ENCODE measurements around the gene FRMD4A.
"Not testable (repeated sequence)": the region's sequence is repeated elsewhere in the genome, so short reads cannot be mapped to it uniquely, and the experiment has no call there.

The FRMD4A gene

DNA sequence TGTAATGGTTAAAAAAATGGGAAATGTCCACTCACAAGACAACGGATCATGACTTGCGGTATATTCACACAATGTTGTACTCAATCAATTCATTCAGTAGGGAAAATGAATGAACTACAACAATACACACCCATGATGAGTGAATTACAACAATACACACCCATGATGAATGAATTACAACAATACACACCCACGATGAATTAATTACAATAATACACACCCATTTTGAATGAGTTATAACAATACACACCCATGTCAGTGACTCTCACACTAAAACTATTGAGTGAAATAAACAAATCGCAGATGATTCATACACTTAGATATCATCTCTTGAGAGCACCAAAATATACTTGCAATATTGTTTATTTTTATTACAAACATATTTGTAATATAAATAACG, 174.6 kb downstream of the FRMD4A start:
- H3K4me1 Mint-ChIP-seq: no peaks in the 10 kb centered on the region
- DNase-seq: no peak

DNA sequence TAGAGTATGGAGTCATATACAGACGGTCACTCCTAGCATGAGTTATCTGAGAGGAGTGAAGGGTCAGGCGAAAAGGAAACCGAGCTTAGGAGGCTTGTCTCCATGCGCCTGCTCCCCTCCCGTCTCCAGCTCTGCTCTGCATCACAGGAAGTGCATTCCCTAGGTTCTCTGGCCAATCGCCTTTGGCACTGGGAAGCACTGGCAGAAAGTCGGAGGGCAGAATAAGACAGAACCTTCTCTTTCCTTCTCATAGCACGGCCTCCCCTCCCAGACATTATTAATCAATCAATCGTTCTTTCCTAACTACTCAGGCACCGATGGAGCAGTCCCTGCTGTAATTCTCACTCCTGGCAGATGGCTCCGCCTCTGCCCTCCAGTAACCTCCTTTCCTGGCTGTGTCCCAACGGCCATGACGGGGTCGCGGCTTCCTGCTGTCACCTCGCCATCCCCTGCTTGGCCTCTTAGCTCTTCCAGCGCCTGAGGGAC, 177.1 kb downstream of the FRMD4A start:
- Mint-ChIP-seq H3K36me3 (ENCODE audit: low read depth) (no peaks in the 10 kb centered on the region), H3K4me1 (no peaks in the 10 kb centered on the region), H3K4me3 (no peak overlapping the region), H3K27ac (no peak overlapping the region), H3K9me3 (peaks cover 6% of the 10 kb centered on the region), H3K27me3 (peaks cover 33% of the 10 kb centered on the region)
- DNase-seq (no peak), ATAC-seq (no peak)

More for the DNA sequence above, 174.6 kb downstream of the FRMD4A start:
- H3K4me3 Mint-ChIP-seq: no peak overlapping the region
- peaks cover 46% of the 10 kb centered on the region for H3K27me3 Mint-ChIP-seq
- H3K27ac Mint-ChIP-seq: no peak overlapping the region
- no peaks in the 10 kb centered on the region for H3K36me3 Mint-ChIP-seq (ENCODE audit: low read depth)
- peaks cover 6% of the 10 kb centered on the region for H3K9me3 Mint-ChIP-seq
- no peak for ATAC-seq

DNA sequence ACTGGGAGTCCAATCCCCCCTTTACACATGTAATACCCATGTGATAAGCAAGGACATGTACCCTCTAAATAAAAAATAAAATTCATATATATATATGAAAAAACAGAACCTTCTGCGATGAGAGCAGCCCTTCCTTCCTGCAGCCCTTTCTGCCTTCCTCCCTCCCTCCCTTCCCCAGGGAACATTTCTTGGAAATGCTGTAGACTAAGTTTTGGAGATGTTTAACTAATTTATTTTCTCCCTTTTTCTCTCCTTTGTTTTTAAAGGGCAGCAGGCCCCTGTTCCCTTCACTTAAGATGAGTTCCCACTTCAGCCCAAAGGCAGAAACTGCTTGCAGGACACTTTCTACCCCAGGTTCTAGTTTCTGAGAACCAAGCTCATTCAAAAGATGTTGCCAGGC, 179.2 kb downstream of the FRMD4A start:
- H3K27ac Mint-ChIP-seq: no peak overlapping the region
- H3K36me3 Mint-ChIP-seq (ENCODE audit: low read depth): no peaks in the 10 kb centered on the region
- peaks cover 18% of the 10 kb centered on the region for H3K27me3 Mint-ChIP-seq

DNA sequence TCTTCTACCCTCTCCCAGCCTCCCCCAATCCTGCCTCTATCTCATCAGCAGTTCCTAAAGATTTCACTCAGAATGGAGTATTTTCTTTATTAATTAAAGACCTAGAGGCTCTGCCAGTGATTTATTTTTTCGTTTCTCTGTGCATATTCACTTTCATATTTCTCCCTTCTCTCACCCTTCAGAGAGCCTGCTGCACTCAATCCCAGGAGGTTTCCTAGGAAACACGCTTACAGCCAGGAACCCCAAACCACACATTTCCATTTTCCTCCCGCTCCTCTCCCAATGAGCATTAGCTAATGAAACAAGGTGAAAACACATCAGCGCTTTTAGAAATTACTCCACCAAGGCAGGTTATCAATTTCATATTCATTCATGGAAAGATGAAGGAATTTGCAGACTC, 180.2 kb downstream of the FRMD4A start:
- DNase-seq (no peak), ATAC-seq (no peak)
- Mint-ChIP-seq H3K9me3 (no peaks in the 10 kb centered on the region), H3K27ac (no peak overlapping the region), H3K36me3 (ENCODE audit: low read depth) (no peaks in the 10 kb centered on the region), H3K27me3 (peaks cover 20% of the 10 kb centered on the region), H3K4me3 (no peak overlapping the region), H3K4me1 (no peaks in the 10 kb centered on the region)

More for the DNA sequence above, 179.2 kb downstream of the FRMD4A start:
- peaks cover 6% of the 10 kb centered on the region for H3K9me3 Mint-ChIP-seq
- DNase-seq: no peak
- no peaks in the 10 kb centered on the region for H3K4me1 Mint-ChIP-seq
- no peak overlapping the region for H3K4me3 Mint-ChIP-seq
- no peak for ATAC-seq

- ATAC-seq: no peak
- Mint-ChIP-seq H3K9me3 (no peaks in the 10 kb centered on the region), H3K27me3 (peaks cover 15% of the 10 kb centered on the region), H3K27ac (no peak overlapping the region), H3K36me3 (ENCODE audit: low read depth) (no peaks in the 10 kb centered on the region), H3K4me1 (no peaks in the 10 kb centered on the region), H3K4me3 (no peak overlapping the region)
- no peak for DNase-seq
These were observed 184.2 kb downstream of the FRMD4A start for GRCh38 chr10:14146501-14146900.

- DNase-seq (no peak), ATAC-seq (no peak)
- H3K4me1 Mint-ChIP-seq: no peaks in the 10 kb centered on the region
- H3K9me3 Mint-ChIP-seq: no peaks in the 10 kb centered on the region
- H3K36me3 Mint-ChIP-seq (ENCODE audit: low read depth): no peaks in the 10 kb centered on the region
- peaks cover 17% of the 10 kb centered on the region for H3K27me3 Mint-ChIP-seq
- H3K27ac Mint-ChIP-seq: no peak overlapping the region
- H3K4me3 Mint-ChIP-seq: no peak overlapping the region
These were observed 184.7 kb downstream of the FRMD4A start for GRCh38 chr10:14146025-14146424.

DNA sequence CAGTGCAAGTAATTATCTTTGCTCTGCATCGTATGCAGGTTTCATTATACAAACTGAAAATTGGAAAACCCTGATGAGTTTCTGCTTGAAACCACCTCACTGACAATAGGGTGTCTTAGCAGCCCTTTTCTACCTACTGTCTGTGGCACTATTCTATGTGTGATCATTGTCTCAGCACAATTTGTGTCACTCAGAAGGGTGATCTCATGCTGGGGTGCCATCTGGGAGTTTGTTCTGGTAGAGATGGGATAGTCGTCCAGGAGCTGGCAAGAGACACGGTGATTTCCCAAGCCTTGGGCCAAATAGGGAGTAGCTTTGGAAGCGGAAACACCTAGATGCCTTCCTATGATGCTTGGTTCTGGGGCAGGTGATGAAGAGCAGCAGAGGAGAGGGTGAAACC, 186.3 kb downstream of the FRMD4A start:
- Mint-ChIP-seq H3K27me3 (peaks cover 21% of the 10 kb centered on the region), H3K4me1 (no peaks in the 10 kb centered on the region), H3K9me3 (no peaks in the 10 kb centered on the region), H3K4me3 (no peak overlapping the region), H3K27ac (no peak overlapping the region), H3K36me3 (ENCODE audit: low read depth) (no peaks in the 10 kb centered on the region)
- no peak for ATAC-seq
- no peak for DNase-seq

DNA sequence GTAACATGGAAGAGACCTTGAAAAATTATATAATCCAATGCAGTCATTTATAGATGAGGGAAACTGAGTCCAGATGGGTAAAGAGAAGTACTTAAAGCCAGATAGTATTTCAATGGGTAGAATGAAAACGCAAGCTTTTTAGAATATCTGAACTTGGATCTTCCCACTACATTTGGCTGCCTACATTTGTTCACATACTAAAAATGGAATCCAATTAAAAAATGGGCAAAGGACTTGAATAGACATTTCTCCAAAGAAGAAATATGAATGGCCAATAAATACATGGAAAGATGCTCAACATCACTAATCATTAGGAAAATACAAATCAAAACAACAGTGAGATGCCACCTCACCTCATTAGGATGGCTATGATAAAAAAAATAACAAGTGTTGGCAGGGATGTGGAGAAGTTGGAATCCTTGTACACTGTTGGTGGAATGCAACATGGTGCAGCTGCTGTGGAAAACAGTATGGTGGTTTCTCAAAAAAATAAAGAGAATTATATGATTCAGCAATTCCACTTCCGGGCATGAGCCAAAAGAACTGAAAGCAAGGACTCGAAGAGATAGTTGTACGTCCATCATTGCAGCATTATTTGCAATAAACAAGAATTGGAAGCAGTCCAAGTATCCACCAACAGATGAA, 188.0 kb downstream of the FRMD4A start:
- H3K27ac Mint-ChIP-seq: no peak overlapping the region
- no peaks in the 10 kb centered on the region for H3K36me3 Mint-ChIP-seq (ENCODE audit: low read depth)
- no peak overlapping the region for H3K4me3 Mint-ChIP-seq
- peaks cover 20% of the 10 kb centered on the region for H3K27me3 Mint-ChIP-seq
- ATAC-seq (no peak), DNase-seq (no peak)
- H3K9me3 Mint-ChIP-seq: no peaks in the 10 kb centered on the region
- no peaks in the 10 kb centered on the region for H3K4me1 Mint-ChIP-seq

DNA sequence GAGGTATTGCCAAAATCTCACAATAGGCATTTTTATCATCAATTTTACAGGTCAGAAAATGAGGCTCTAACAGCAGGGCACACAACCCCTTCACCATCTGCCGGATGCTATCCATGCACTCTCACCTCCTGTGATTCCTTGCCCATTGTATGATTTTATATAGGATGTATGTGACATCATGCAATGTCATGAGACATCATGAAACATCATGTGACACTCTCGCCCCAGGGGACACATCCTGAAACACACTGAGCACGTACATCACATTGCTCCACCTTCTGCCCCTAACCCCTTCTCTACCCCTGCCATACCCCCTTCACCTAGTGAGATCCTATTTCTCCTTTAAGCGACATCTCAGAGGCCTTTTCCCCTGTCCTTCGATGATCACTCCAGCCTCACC, 189.4 kb downstream of the FRMD4A start:
- H3K4me1 Mint-ChIP-seq: no peaks in the 10 kb centered on the region
- ATAC-seq (no peak), DNase-seq (no peak)
- no peaks in the 10 kb centered on the region for H3K9me3 Mint-ChIP-seq
- no peaks in the 10 kb centered on the region for H3K36me3 Mint-ChIP-seq (ENCODE audit: low read depth)
- peaks cover 26% of the 10 kb centered on the region for H3K27me3 Mint-ChIP-seq
- no peak overlapping the region for H3K27ac Mint-ChIP-seq
- H3K4me3 Mint-ChIP-seq: no peak overlapping the region

DNA sequence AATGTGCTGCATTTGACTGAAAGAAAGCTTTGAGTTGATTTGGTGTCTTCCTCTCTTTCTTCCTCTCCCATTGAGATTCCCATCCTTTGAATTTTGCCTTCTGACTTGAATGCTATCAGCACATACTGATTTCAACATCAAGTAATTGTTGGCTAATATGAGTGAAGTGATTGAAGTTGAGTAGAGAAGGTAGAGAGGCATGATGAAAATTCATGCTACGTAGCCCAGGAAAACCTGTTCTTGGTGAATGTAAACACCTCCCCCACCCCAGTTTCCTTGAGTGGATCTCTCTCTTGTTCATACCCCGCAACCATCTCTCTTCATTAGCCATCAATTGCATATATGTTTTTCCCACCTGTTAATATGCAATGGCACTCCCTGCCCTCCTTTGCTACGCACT, 193.3 kb downstream of the FRMD4A start:
- ATAC-seq (no peak), DNase-seq (no peak)
- Mint-ChIP-seq H3K9me3 (peaks cover 4% of the 10 kb centered on the region), H3K27ac (no peak overlapping the region), H3K27me3 (peaks cover 28% of the 10 kb centered on the region), H3K4me3 (no peak overlapping the region), H3K36me3 (ENCODE audit: low read depth) (no peaks in the 10 kb centered on the region), H3K4me1 (no peaks in the 10 kb centered on the region)

GRCh38 chr10:14135196-14135595, 195.5 kb downstream of the FRMD4A start:
- not testable (repeated sequence) for H3K9me3 Mint-ChIP-seq; H3K4me1 Mint-ChIP-seq; H3K27ac Mint-ChIP-seq; H3K36me3 Mint-ChIP-seq (ENCODE audit: low read depth); ATAC-seq; H3K4me3 Mint-ChIP-seq; DNase-seq
- H3K27me3 Mint-ChIP-seq: peaks cover 19% of the 10 kb centered on the region

DNA sequence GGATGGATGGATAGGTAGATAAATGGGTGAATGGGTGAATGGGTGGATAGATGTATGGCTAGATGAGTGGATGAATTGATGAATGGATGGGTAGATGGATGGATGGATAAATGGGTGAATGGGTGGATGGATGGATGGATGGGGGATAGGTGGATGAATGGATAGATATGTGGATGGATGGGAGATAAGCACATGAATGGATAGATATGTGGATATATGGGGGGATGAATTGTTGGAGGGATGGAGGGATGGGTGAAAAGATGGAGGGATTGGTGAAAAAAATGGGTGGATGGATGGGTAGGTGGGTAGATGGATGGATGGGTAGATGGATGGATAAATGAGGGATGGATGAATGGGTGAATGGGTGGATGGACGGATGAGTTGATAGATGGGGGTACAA, 196.4 kb downstream of the FRMD4A start:
- Mint-ChIP-seq H3K9me3 (peaks cover 4% of the 10 kb centered on the region), H3K27ac (no peak overlapping the region), H3K36me3 (ENCODE audit: low read depth) (no peaks in the 10 kb centered on the region), H3K4me1 (no peaks in the 10 kb centered on the region), H3K4me3 (no peak overlapping the region), H3K27me3 (peaks cover 19% of the 10 kb centered on the region)
- no peak for DNase-seq
- no peak for ATAC-seq

DNA sequence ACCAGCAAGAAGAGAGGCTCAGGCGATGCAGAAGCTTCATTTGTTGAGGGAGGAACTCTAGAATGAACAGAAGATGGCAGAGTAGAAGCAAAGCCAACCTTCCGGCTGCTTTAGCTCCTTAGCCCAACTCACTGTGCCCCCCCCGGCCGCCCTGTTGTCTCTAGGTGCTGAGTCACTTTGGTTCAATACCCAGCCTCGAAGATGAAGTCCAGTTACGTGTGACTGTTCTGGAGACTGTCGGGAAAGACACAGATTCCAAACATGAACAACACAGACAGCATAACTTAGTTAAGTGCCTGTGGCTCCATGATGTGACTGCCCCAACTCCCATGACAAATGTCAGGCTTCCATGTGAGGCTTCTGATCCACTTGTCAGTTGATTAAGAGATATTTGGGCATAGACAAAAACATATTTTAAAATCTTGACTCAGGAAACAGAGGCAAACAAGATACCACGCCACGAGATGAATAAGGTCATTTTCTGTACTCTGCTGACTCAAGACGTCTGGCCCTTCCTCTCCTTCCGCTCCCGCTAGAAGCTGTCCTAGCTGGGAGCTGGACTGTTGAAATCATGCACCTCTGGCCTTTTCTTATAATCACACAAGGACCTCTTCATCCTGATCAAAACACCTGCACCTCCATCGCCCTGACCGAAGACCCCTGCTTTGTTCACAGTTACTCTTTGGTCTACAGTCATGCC, 199.3 kb downstream of the FRMD4A start:
- H3K36me3 Mint-ChIP-seq (ENCODE audit: low read depth): no peaks in the 10 kb centered on the region
- ATAC-seq (no peak), DNase-seq (no peak)
- peaks cover 4% of the 10 kb centered on the region for H3K9me3 Mint-ChIP-seq
- no peak overlapping the region for H3K4me3 Mint-ChIP-seq
- no peaks in the 10 kb centered on the region for H3K4me1 Mint-ChIP-seq
- H3K27ac Mint-ChIP-seq: no peak overlapping the region
- peaks cover 7% of the 10 kb centered on the region for H3K27me3 Mint-ChIP-seq

GRCh38 chr10:14129770-14130169, 201.0 kb downstream of the FRMD4A start:
- Mint-ChIP-seq H3K4me3 (no peak overlapping the region), H3K4me1 (no peaks in the 10 kb centered on the region), H3K36me3 (ENCODE audit: low read depth) (no peaks in the 10 kb centered on the region), H3K9me3 (peaks cover 4% of the 10 kb centered on the region), H3K27ac (no peak overlapping the region), H3K27me3 (peaks cover 7% of the 10 kb centered on the region)
- DNase-seq (no peak), ATAC-seq (no peak)

GRCh38 chr10:14128519-14128918, 202.2 kb downstream of the FRMD4A start:
- no peaks in the 10 kb centered on the region for H3K9me3 Mint-ChIP-seq
- ATAC-seq (no peak), DNase-seq (no peak)
- no peaks in the 10 kb centered on the region for H3K4me1 Mint-ChIP-seq
- no peaks in the 10 kb centered on the region for H3K27me3 Mint-ChIP-seq
- H3K36me3 Mint-ChIP-seq (ENCODE audit: low read depth): no peaks in the 10 kb centered on the region
- H3K4me3 Mint-ChIP-seq: no peak overlapping the region
- H3K27ac Mint-ChIP-seq: no peak overlapping the region
